Cerebellar cortex (tissue), 1 donor: Measurements from ENCODE around the gene UBE2D2.
A peak's percentile ranks its signal among the peaks of the same experiment; 100 is the strongest.

Experiments used
- DNase-seq: peaks from one replicate; pipeline ENCODE4 v3.0.0-alpha.2; 2015; ENCODE audit warnings: low spot score

Gene UBE2D2

DNA sequence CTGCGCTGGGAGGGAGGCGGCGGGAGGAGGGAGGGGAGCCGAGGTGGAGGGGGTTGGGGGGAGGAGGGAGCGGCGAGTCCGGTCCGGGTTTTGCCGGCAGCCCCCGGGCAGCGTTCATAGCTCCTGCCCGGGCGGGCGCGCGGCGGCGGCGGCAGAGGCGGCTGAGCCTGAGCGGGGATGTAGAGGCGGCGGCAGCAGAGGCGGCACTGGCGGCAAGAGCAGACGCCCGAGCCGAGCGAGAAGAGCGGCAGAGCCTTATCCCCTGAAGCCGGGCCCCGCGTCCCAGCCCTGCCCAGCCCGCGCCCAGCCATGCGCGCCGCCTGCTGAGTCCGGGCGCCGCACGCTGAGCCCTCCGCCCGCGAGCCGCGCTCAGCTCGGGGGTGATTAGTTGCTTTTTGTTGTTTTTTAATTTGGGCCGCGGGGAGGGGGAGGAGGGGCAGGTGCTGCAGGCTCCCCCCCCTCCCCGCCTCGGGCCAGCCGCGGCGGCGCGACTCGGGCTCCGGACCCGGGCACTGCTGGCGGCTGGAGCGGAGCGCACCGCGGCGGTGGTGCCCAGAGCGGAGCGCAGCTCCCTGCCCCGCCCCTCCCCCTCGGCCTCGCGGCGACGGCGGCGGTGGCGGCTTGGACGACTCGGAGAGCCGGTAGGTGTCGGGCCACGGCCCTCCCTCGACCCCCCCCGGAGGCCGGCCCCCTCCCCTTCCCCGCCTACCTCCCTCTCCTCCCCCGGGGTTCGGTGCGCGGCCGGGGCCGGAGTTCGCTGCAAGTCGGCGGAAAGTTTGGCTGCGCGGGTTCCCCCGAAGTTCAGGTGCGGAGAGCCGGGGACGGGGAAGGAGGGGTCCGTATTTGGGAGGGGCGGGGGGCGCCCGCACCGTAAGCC is 87.3 kb downstream of the UBE2D2 start, which contains the start of gene CXXC5:
Gene CXXC5, plus strand, starts transcription at position 145 of the 877 bp plus-strand sequence. CDS start 32,175 bp downstream, outside the sequence.
- DNase-seq, result peak; percentile 86

DNA sequence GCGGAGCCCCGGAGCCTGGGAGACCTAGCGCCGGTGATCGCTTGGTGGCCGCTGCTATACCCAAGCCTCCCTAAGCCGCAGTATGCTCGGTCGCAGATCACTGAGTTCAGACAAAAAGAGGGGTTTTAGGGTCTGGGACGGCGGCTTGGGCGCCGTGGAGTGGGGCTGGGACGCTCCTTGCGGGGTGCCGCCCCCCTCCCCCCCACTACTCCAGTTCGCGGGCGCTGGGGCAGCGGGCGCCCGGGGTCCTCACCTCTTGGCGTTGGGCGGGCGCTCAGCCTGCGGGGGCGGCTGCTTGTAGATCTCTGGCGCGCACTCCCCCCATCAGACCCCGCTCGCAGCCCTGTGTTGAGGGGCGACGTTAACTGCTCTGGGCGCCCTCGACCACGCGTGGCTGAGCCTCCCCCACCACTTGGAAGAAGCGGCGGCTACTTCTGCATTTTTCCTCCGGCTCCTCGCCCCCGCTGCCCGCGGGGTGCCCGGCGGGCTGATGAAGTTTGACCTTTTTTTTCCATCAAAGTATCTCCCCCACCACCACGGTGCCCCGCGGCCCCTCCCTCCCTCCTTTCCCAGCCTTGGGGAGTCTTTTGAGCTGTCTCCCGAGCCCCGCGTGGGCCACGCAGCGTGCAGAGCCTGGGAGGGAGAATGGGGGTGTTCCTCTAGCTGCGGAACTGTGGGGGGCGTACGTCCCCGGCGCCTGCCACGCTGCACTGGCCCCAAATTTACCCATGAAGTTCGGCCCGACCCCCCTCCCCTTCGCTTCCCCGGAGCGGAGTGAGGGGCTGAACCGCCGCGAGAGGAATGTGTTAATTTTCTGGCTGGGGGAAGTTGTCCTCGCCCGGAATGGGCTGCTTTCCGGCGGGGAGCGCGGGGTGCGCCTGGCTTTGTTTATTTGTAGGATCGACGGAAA is 88.2 kb downstream of the UBE2D2 start:
- no peak for DNase-seq

DNA sequence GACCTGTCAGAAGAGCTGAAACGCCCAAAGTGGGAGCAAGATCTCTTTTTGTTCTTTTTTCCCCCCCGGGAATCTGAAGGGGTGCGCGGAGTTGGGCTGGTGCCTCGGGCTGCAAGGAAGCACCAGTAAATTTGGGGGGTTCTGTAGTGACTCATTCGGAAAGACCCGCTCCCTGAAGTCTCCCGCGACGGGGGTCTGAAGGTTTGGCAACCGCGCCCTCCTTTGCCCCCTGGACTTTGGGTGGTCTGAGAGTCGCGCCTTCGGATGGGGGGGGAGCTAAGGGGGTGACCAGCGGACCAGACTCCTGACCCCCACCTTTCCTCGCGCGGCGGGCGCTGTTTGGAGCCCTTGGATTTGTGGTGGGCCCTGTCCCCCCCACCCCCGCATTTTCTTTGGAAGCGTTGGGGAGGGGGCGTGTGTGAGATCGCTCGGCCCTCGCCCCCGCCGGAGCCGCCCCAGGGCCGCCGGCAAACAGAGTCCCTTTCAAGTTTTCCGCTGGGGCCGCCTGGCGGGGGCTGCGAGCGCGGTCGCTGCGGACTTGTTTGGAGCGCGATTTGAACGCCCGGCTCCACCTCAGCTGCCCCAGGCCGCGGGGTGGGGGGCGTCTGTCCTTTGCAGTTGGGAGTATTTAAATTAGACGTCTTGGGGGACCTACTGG is 89.0 kb downstream of the UBE2D2 start:
- DNase-seq, result no peak

DNA sequence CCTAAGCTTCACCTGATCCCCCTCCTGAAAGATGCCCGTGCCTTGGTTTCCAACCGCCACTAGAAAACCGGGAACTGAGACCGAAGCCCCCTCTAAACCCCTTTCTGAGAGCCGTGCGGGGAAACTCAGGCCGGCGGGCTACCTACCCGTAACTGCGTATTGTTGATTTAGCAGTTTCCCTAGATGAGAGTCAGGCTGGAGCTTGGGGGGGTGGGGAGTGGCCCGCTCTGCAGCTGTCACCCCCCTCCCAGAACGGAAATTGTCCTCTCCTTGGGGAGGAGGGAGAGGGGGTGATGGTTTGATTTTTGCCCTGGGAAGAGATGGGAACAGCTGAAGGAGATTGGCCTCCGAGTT is 89.5 kb downstream of the UBE2D2 start:
- no peak for DNase-seq

DNA sequence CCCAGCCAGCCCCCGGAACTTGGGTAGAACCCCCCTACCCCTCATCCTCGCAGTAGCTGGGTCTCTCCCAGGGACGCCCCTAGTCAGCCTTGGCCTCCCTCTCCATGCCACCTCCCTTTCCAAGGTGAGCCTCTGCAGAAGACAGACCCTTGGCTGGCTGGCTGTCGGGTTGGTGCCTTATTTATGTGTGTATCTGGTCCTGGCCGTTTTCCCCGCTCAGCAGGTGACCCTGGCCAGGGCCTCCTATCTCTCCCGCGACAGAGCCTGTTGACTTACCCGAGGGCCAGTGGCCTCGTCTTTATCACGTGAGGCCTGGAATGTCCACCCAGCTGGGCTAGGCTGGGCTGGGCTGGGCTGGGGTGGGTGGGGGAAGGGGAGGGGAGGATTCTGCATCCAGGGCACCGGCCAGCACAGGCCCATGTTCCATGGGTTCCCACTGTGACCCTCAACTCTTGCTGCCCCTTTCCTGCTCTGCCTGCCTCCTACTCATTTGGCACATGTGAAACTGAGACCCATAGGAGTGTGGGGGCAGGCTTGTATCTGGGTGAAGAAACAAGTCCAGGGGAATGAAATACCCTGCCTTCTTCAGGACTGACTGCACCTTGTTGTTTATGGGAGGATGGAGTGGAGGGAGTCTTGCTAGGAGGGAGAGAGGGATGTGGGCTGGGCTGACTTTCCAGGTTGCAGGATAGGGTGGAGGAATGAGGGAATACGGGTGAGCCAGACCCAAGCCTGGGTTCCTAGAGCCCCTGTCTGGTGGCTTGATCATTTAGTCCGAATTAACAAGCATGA is 90.1 kb downstream of the UBE2D2 start:
- peak; percentile 91 for DNase-seq

DNA sequence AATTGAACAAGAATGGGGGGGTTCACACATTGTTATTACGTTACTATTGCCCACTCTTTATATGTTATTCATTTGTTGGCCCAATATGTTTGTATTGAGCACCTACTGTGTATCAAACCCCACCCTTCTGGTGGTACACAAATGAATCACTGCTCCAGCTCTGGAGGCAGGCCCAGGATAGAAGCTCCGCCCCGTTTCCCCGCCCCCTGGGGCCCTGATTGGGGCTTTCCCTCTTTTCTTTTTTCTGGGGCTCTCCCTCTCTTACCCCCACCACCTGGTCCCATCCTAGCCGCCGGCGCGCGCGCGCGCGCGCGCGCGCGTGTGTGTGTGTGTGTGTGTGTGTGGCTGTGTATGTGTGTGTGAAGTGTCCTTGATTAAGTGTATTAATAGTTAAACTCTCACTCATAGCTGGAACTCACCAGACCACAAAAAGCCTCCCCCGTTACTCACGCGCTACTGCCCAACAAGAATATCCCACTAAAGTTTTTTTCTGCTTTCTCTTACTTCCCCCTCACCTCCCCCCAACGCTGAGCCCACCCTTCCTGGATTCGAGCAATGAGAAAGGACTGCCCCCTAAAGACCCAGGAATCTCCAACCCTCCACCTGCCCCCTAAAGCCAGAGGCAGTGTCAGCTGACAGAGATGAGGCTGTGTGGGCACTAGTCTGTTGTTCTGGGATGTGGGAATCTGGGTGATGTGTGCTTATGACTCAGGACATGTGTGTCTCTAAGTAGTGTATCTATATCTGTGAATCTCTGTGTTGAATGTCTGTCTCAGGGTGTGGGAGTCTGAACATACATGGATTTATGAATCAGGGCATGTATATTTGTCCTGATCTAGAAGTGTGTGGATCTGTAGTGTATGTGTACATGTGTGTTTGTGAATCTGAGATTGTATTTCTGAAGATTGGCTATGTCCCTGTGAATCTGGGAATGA is 91.0 kb downstream of the UBE2D2 start:
- DNase-seq, result peak; percentile 87

DNA sequence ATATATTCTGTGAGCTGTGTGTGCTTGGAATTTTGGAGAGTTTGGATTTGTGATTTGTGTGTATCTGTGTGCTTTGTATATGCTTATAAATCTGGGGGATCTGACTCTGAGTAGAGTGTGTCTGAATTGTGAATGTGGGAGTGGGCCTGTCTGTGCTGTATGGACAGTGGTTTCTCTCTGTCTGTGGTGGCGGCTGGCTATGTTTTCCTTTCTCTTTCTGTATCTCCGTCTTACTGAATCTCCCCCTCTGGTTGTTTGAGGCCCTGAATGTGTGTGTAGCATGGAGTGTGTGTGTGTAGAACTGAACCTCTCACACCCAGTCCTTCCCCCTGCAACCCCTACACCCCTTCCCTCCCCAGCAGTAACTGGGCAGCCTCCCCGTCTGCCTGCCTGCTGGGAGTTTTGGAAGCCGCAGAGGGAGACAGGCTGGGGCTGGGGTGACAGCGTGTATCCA is 91.7 kb downstream of the UBE2D2 start:
- DNase-seq, result no peak

DNA sequence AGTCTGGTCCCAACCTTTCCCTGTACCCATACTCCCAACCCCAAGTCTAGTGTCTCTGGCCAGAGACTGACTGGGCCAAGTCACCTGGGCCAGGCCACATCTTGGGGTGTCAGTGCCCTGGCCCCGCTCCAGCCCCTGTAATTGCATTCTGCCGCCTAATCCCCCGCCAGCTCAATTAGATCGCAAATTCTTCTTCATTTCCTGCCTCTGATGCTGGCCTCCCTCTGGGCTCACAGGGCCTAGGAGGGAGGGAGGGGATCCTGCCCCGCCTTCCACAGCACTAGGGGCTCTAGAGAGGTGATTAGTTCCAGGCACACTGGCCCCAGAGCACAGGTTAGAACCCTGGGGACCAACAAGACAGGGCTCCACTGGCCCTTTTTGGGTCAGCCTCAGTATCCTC is 92.5 kb downstream of the UBE2D2 start:
- DNase-seq, result peak; percentile 90

DNA sequence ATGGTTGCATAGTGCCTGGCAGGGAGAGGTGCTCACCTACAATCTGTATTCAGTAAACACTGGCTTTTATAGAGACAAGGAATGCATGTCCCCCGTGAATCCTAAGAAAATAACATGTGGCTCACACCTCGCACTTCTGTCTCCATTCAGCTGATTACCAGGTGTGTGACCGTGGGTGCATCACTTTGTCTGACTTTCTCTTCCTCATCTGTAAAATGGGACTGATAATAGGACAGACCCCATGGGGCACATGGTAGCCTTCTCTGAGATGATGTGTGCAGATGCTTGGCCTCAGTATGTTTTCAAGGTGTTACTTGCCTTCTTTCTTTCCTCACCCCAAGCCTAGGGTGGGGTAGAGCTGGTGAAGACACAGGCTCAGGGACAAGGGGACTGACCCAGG is 93.3 kb downstream of the UBE2D2 start:
- DNase-seq, result no peak

DNA sequence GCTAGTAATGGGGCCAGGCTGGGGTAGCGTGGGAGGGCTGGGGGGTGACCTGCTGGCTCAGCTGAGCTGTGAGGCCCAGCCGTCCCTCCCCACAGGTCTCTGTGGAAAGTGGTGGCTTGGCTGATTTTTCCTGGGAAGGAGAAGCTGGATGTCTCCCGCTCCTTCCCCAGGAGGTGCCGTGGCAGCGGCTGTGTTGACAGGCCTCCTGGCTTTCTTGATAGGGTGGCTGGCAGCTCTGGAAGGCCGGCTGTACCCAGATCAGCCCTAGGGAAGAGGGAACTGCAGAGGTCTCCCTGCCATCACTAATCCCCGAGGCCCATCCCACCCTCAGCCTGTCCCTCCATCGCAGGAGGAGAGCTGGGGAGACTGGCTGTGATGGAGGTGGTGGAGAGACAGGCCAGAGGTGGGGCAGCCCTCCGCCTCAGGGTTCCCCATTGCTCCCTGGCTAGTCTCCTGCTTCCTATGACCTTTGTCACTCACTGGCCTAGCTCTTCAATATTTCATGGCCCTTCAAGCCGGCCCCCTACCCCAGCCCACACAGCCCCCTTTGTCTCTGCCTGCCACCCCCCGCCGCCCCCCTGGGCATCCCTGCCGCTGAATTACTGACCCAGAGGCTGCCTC is 93.8 kb downstream of the UBE2D2 start:
- DNase-seq, result no peak

DNA sequence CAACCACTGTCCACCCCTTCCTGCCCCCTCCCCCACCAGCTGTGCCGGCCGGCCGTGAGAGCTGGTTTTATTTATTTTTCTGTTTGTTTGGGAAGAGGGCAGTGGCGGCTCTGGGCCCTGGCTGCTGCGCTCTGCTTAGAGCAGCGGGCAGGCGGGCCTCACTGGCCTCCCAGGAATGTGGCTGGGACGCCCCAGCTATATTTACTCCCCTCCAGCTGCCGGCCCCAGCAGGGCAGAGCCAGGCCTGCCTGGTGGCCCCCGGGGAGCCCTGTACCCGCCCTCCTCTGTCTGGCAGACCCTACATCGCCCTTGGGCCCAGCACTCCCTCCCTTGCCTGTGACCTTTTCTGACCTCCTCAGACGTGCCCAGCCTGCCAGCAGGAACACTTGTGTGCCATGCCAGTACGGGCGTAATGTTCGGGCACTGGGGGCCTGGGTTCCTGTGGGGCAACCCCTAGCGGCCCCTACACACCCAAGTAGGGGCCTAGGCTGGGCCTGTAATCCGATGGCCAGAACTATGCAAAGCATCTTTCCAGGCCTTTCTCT is 94.7 kb downstream of the UBE2D2 start:
- no peak for DNase-seq

DNA sequence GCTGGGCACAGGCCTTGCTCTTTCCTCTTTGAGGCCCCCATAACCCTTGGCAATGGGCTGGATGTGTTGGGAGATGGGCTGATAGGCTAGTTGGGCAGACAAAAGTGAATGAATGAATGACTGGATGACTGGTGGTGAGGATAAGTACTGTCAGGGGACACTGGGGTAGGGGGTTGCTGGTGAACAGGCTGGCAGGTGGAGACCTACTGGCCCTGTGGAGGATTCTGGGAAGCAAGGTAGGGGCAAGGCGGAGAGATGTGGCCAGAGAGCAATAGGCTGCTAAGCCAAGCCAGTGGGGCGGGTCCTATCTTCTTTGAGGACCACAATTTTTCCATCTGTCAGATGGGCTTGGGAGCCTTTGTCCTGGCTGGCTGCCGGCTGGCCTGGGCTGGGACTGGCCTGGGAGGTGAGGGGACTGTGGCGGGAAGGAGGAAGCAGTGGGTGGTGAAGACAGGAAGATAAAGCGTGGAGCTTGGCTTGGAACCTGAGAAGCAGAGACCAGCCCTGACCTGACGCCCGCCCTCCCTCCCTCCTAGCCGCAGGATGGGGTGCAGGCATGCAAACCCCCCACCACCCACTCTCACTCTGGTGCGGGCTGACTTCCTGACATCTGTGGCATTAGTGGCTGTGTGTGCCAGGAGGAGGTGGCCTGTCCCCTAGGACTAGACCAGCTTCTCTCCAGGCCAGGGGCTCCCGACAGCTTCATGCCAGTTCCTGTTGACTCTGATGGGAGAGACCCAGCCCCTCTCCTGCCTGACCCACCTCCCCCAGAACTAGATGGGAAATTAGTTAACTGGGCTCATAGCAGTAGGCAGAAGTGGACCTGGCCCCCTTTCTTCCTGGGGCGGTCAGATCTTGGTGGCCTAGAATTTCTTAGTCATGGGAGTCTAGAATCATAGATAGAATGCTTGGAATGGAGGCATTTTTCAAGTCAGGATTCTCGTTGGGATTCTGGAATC is 96.5 kb downstream of the UBE2D2 start:
- DNase-seq, result no peak

DNA sequence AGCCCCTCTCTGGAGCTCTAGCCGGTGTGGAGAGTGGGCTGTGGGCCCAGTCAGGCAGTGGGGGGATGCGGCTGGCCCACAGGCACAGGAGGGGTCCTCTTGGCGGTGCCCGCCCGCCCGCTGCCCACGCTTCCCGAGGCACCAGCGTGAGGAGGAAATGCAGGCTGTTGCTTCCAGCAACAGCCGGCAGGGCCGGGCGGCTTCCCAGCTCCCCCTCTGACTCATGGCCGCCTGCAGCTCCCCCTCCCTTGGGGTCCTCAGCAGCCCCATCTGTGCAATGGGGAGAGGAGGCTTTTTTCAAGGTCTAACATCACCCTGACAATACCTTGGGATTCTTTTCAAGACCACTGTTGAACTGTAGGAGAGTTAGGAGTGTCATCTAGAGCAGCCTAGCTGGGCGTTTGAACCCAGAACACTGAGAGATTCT is 97.4 kb downstream of the UBE2D2 start:
- DNase-seq, result no peak

DNA sequence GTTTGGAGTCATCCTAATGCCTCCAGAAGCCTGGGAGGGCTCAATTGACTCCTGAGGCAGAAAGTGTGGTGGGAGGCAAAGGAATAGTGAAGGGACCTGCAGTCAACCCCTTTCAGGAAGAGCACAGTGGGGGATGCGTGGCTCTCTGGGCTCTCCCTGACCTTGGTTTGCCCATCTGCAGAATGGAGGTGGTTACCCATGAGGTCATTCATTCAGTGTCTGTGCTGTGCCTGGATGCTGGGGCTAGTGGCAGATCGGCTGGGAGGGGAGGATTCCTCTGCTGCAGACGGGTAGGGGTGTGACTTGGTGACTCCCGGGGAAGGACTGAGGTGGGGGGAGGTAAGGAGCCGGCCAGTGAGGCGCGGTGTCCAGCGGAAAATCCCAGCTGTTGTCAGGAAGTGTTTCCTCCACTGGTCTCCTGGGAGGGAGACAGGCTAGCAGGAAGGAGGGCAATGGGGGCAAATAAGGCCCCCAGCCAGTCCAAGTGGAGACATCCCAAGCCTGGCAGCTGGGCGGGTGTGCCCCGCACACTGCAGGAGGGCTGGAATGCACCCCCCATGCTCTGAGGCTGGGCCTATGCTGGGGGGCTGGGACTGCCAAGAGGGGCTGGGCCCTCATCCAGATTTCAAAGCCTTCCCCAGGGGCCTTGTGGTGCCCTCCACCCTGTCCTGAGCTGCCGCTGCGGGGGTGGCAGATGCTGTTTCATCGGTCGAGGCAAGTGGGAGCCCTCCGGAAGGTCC is 98.0 kb downstream of the UBE2D2 start:
- DNase-seq, result no peak

DNA sequence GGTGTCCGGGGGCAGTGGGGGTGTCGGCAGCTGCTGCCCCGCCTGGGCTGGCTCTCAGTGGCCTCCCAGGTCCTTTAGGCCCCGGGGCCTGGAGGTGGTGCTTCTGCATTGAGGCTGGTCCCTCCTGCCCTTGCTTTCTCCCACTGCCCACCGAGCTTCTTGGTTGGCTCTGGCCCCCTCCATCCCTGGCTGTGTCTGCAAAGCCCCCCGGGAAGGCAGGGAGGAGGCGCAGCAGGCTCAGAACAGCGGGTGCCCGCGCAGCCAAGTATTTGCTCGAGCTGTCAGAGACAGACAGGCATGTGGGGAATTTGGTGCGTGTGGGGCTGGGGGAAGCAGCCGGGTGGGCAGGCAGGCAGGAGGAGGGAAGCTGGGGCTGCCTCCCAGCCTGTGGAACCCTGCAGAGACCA is 98.6 kb downstream of the UBE2D2 start:
- DNase-seq, result no peak

DNA sequence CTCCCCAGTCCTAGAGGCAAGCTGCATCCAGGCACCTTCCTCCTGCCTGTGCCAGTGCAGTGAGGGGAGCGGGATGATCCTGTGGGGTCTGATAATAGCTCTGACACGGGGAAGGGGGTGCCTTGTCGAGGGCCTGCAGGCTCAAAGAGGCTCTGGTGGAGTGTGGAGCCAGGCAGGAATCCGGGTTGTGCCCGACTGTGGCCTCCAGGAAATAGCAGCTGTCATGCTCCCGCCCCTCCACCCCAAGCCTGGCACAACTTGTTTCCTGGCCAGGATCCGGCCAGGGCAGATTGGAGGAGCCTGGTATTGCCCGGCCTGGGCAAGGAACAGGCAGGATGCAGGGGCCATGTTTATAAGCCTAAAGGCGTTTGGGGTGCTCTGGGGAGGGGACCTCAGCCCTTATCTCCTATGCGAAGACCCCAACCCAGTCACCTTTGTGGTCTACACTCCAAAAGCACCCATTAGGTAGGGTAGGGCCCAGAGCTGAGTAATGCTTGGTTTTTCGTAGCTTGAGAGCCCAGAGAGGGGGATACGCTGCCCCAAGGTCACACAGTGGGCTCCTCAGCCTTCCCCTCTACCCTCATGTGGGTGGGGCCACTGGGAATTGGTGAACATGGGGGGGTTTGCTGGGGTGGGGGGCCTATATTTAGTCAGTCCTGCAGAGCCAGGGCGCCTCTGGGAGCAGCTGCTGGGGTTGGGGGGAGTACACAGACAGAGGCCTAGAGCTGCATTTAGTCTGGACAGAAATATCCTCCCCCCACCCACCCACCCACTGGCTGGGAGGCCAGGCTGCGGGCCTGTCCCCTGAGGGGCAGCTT is 99.2 kb downstream of the UBE2D2 start:
- DNase-seq, result peak; percentile 95
